Stimulated activated CD8-positive, alpha-beta memory T cell treated with anti-CD3 and anti-CD28 coated beads, Interleukin-12 subunit alpha, Interleukin-12 subunit beta, amount 100 ng/mL, for 24 hours (primary cell): Measurements from ENCODE around the gene TBL3.
"Not testable (repeated sequence)": the region's sequence is repeated elsewhere in the genome, so short reads cannot be mapped to it uniquely, and the experiment has no call there.

Source experiments
- DNase-seq: peaks from one replicate; pipeline ENCODE4 v3.0.0-alpha.2; 2020; ENCODE audit errors: extremely low read depth

The TBL3 gene

DNA sequence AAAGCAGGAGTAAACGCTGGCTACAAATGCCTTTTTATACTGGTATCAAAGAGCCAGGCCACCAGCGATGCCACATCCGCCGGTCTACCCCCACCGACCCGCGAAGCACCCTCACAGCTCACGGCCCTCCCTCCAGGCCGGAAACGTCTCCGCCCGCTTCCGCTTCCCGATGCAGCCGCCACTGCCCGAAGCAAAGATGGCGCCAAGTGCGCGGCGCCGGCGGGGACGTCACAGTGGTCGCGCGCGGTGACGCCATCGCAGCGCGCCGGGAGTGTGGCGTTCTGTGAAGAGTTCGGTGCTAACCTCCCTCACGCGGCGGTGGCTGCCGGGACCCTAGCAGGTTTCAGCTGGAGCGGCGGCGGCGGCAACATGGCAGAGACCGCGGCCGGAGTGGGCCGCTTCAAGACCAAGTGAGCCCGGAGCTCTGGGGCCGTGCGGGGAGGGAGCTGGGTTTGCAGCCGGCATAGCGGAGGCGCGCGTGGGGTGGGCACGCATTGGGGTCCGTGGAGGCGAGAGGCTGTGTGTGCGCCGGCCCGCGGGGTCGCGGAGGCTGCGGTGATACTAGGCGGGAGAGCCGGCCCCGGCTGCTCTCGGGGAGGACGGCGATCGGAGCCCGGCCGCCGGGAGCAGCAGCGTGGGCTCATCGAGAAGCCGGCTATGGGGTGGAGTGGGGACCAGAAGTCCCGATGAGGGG, at the start of gene TBL3:
Gene TBL3 (plus strand): TSS at position 258 of the 694 bp plus-strand sequence. CDS start 112 bp downstream, at position 370.
- peak; percentile 91 for DNase-seq

DNA sequence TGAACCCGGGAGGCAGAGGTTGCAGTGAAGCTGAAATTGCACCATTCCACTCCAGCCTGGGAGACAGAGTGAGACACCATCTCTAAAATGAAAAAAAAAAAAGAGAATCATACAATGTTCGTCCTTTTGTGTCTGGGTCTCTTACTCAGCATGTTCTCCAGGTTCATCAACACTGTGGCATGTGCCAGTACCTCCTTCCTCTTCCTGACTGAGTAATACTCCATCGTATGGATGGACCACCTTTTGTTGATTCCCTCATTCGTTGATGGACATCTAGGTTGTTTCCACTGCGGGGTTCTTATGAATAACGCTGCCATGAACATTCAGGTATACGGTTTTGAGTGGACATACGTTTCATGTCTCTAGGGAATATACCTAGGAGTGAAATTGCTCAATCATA, 49.5 kb upstream of the TBL3 start:
- no peak for DNase-seq

DNA sequence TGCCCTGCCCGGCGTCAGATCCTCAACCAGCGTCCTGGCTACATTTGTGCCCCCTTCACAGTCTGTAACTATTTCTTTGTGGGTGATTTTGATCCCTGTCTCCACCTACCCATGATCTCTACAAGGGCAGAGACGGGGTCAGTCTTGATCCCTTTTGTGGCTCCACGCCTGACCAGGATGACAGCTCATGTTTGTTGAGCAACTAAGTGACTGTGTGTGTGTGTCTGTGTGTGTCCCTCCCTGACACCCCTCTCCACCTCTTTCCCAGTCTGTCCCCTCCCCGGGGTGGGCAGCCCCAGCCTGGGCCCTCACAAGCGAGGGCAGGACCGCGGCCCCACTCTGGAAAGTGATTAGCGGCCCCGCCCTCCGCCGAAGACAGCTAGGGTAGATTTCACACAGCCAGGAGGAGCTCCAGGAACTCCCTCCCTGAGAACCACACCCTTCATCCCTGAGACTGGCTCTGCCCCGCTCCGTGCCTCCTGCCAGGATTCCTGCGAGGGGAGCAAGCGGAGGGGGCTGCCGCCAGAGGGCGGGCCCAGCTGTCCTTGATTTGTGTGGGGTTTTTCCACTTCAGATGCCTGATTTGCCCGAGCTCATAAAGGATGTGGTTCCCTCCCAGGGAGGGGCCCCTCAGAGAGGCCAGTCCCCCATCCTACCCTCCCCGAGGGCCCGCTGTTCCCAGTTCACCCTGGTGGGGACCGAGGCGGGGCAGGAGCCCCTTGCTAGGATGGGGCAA, 48.4 kb upstream of the TBL3 start:
- DNase-seq: no peak

DNA sequence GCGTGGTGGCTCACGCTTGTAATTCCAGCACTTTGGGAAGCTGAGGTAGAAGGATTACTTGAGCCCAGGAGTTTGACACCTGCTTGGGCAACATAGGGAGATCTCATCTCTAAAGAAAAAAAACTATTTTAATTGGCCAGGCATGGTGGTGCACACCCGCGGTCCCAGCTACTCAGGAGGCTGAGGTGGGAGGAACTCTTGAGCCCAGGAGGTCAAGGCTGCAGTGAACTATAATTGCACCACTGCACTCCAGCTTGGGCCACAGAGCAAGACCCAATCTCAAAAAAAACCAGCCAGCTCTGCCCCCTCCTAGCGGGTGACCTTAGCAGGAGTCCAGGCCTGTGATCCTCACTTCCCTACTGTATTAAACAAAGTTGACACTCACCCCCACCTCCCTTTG, 47.8 kb upstream of the TBL3 start:
- DNase-seq: no peak

DNA sequence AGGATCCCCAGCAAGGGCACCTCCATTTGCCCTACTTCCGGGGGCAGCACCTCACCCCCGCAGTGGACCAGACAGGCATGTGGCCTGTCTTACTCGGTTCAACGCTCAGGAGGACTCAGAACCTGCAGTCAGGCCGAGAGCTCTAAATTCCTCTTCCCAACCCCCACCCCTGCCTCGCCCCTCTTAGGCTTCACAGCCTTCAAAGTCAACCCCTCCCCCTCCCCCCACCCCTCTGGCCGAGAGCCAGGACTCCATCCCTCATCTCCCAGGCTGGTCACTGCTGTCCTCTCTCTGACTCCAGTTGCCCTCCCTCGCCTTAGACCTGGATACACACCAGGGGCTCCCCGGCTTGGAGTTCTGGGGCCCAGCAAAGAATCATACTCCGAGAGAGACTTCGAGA, 45.6 kb upstream of the TBL3 start:
- DNase-seq: no peak

DNA sequence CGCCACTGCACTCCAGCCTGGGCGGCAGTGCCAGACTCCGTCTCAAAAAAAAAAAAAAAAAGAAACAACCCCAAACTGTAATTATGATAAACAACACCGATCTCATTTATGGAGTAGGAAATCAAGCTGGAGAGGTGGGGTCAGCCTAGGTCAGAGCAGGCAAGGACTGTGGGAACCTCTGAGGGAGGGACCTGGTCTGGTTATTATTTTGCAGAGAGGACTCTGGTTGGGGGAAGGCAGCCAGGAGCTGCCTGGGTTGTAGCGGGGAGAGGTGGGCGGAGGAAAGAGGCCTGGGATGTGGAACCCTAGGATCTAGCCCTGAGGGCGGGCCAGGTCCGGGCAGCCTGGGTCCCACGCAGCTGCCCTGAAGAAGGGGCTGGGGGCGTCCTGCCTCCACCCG, 42.7 kb upstream of the TBL3 start:
- no peak for DNase-seq

DNA sequence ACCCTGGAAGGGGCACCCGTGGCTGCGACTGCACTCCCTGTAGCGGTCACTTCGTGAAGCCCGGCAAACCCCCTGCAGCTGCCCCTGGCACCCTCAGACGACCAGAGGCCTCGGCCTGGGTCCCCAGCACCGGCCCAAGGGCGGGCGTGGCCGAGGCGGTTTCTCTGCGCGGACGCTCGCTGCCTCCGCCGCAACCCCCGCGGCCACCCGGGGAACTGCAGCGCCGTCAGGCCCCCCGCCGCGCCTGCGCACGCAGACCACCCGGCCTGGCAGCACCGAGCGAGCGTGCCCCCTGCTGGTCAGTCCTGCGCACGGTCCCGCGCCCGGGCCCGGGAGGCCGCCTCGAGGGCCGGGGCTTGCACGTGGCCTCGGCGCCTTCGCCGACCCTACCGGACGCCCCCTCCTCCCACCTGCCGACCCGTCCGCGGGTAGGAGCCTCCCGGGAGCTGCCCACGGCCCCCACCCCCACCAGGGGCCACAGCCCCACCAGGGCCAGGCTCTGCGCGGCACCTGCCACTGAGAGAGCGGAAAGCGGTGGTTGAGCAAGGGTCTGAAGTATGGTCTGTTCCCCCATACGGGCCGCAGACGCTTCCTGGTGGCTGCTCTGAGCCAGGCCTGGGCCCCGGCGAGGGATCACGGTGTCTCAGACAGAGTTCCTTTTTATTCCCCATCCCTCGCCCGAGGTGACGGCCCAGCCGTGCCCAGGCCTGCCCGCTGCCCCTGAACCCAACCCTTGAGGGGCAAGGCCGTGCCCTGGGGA, 42.1 kb upstream of the TBL3 start:
- peak; percentile 81 for DNase-seq

DNA sequence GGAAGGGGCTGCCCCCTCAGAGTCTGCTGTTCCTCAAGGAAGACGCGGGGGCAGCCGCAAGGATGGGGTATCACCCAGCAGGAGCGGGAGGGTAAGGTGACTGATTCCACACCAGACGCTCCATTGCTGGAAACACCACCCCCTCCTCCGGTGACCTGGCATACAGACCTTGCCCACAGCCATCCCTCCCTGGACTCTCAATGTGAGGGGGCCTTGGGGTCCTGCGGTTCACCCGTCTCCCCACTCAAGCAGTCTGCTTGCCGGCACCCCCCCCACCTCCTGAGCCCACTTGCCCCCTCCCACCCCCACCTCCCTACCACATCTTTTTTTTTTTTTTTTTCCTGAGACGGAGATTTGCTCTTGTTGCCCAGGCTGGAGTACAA, 41.5 kb upstream of the TBL3 start:
- no peak for DNase-seq

DNA sequence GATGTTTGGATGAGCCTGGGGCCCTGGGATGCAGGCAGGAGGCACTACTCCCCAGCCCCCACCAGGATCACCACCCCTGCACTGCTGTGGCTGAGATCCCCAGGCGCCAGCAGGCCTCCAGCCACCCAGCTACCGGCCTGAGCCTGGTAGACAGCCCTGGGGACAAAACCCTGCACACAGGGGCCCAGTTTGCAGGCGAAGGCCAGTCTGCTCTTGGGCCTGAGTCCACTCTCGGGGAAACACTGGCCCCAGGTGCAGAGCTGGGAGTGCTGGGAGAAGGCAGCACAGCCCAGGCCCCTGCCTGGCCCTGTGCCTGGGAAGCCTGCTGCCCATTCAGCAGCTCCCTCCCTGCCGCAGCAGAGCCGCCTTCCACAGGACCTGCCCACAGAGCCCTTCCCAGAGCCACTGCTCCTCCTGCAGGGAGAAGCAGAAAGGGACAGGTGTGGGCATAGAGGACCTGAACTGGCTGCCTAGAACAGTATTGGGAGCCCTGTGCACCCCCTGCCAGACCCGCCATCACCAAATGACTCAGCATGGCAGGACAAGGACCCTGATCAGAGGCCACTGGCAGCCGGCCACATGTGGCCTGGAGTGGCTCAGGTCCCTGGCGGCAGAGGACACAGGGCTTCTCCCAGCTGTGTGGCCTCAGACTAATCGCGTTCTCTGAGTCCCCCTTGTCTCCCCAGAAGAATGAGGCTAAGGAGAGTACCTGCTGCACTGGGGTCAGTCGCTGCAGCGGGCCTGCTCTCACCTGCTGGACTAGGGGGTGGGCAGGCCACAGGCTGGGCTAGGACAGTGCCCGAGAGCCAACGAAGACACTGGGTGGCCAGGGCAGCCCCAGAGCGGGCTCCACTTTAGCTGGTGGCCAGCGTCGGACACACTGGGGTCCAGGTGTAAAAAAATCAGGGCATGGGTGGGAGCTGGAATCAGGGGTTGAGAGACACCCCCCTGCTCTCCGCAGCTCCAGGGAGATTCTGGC, 39.5 kb upstream of the TBL3 start:
- no peak for DNase-seq

DNA sequence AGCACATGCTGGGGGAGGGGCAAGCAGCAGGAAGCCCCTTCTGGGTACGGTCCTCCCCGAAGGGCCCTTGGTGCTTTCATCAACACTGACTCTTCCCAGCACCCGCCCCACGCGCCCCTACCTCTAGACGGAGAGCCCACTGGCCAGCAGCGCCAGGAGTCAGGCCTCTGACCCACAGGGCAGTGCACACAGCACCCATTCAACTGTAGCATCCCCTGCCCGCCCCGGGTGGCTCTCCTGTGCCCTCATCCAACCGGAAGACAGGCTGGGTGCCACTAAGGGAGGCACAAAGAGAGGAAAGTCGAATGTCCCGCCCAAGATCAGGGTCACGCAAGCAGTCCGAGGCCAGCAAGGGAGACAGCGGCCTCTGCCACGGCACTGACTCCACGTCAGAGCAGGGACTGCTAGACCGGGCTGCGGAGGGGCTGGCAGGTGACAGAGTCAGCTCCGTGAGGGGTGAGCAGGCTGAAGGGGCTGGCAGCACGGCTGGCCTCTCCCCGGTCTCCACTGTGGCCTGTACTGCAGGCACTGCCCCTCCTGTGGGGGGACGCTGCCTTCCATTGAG, 38.7 kb upstream of the TBL3 start:
- DNase-seq: no peak

DNA sequence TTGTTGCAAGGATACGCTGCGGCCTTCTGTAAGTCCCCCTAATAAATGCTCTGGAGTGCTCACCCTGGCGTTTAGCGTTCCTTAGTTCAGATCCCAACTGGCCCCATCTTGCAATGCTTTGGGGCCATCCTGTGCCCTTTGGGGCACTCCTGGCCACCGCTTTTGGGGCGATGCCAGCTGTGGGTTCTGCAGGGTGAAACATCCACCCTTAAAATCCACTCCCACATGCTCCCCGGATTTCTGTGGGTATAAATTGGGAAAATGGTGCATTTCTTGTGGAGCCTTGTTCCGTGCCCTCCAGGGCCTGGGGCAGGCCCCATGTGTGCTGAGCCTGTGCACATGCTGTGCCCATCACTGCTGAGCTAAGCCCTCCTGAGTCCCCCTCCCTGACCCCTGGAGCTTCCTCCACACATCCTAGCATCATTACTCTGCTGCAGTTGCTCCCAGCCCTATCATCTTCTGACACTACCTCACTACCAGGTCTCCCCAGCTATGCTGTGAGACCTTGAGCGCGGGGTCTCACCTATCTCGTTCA, 34.8 kb upstream of the TBL3 start:
- no peak for DNase-seq

DNA sequence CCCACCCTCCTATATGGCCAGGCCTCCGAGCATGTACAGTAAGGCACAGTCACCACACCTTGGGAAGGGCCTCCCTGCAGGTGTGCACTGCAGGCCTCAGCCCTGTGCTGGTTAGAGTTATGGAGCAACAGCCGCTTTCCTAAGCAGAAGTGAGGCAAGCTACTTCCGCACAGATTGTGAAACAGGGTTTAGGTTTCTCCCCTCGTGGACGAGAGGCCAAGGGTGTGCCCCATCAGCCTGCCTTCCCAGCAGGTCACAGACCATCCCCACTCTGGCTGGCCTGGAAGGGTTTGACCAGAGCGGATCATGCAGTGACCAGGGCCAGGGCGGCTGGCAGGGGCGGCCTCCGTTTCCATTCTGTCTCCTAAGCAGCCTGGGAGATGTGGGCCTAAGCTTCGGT, 33.5 kb upstream of the TBL3 start:
- DNase-seq: no peak

DNA sequence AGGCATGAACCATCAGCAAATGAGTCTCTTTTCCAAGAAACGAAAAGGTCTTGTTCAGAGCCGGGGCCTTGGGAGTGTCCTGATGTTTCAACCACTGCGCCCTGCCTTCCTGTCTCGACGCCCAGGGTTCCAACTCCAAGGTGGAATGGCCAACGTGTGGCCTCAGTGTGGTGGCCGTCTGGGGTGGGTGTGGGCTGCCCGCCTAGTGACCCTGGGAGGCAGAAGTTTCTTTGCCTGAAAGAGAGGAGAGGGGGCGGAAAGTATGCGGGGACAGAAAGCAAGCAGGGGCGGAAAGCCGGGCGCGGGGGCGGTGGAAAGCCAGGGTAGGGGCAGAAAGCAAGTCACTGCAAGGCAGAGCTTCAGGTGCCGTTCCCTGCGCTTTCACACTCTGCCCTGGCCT, 32.9 kb upstream of the TBL3 start:
- DNase-seq: no peak

DNA sequence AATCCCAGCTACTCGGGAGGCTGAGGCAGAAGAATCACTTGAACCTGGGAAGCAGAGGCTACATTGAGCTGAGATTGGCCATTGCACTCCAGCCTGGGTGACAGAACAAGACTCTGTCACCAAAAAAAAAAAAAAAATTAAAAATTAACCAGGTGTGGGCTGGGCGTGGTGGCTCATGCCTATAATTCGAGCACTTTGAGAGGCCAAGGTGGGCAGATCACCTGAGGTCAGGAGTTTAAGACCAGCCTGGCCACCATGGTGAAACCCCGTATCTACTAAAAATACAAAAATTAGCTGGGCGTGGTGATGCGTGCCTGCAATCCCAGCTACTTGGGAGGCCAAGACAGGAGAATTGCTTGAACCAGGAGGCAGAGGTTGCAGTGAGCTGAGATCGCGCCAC, 32.0 kb upstream of the TBL3 start:
- DNase-seq: not testable (repeated sequence)

DNA sequence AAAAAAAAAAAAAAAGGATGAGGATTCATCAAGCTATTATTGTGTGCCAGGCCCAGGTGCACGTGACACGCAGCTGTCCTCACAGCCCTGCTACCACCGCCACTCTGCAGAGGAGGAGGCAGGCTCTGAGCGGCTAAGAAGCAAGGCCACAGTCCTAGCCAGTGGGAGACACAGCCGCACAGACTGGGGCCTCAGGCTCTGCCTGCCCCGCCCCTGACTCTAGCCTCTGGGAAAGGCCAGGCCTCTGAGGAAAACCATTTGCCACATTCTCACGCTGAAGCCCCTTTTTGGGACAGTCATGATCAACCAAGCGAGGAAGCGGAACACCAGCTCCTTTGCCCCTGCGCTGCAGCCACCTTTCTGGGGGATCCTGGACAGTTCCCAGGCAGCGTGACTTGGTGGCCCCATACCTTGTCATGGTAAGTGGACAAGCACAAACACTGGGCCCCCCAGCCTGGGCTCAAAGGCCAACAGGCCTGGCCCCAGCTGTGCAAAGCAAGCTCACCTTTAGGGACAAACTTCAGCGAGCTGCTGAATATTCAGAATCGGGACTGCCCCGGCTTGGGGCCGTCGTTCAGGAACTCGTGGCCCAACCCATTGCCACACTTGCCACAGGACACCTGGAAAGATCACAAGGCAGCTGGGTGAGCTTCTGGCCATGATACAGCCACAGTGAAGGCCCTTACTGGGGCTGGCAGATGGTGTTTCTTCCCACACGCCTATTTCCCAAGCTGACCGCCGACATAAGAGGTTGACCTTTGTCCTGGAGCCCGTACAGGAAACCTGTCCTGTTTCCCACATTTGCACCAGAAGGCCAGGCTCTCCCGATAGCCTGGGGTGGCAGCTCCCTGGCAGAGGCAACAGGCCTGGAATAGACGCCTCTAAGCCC, 31.3 kb upstream of the TBL3 start:
- no peak for DNase-seq

DNA sequence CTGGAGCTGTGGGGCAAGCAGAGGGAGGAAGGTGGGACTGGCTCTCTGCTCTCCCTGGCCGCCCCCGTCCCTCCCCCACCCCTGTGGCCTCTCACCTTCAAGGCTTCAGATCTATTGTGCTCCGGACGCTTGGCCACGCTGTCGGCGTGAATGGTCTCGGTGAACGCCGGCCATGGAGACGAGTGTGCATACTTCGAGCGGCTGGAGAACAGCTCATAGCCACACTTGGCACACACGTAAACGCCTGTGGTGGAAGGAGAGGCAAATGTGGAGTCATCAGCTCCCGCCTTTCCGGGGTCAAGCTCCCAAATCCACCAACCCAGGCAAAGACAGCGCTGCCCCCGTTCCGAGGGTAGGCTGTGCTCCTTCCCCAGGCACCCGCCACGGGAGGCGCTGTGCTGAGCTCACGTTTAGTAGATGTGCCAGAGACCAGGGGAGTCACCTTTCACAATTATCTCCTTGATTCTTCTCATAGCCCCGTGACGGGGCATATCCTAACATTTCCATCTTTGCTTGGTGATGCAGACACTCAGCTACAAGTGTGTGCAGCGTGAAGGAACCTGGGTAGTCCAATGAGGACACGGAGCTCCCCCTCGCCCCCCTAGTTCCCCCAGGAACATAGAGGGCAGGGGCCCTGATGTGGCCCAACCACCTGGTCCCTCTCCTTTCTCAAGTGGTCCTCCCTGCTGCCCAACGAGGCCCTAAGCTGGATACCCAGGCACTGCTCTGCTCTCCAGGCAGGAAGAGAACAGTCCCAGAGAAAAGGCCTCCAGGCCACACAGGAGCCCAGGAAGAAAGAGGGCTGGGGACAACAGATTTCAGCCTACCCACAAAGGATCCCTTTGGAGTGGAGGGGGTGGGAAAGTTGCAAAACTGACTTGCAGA, 30.4 kb upstream of the TBL3 start:
- no peak for DNase-seq

DNA sequence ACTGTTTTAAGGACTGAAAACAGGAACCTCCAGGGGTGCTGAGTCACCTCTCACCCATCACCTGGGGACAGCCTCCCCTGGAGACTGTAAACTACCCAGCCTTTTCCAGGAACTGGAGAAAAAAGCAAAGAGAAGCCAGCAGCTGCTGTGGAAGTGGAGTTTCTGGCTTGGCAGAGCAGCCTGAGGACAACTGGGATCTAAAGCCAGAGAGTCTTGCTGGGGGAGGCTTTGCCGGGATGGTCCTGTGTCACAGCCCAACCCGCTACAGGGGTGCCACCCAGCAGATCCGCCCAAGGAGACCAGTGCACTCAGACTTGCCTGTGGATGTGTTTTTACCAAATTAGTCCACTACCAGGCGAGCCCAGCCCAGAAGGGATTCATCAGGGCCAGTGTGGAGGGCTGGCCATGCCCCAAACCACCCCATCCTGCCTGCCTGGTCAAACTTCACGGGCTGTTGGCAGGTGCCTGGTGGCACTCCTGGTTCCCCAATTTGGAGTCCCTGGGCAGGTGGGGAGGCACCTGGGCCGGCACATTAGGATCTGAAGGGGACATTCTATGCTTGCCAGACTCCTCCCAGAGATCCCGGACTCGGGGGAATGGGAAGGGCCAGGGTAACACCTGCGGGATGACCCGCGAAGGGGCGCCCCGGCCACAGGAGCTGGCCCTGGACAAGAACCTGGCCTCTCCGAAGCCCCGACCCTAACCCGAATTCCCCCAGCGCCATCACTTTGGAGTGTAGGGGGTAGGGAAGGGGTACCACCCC, 29.6 kb upstream of the TBL3 start:
- no peak for DNase-seq
